Mesodermal cell (in vitro differentiated cells): ENCODE data around the gene MINDY3.

Experiments used
- H3K27ac ChIP-seq: 2 replicates; pipeline ENCODE4 v1.7.0; 2013; ENCODE audit warnings: mild to moderate bottlenecking, low read depth, low read length, moderate library complexity; ENCODE audit not compliant: severe bottlenecking
- H3K36me3 ChIP-seq: 2 replicates; pipeline ENCODE4 v1.7.1; 2013; ENCODE audit warnings: mild to moderate bottlenecking, low read length, moderate library complexity; ENCODE audit not compliant: control insufficient read depth, insufficient read depth
- H3K4me1 ChIP-seq: one replicate; pipeline ENCODE4 v1.7.1; 2013; ENCODE audit warnings: mild to moderate bottlenecking, low read length; ENCODE audit not compliant: insufficient read depth, control insufficient read depth, poor library complexity, severe bottlenecking
- H3K4me3 ChIP-seq: 2 replicates; pipeline ENCODE4 v1.7.0; 2013; ENCODE audit warnings: low read length, control low read depth, mild to moderate bottlenecking; ENCODE audit not compliant: insufficient read depth, poor library complexity, severe bottlenecking; ENCODE audit errors: extremely low read depth
- H3K9me3 ChIP-seq: 2 replicates; pipeline ENCODE4 v1.7.1; 2013; ENCODE audit warnings: mild to moderate bottlenecking, low read length, moderate library complexity; ENCODE audit not compliant: control insufficient read depth
- WGBS, 2 experiments: methylation state at CpG; one replicate each; pipeline ENCODE4 v1.1.5; 2013; ENCODE audit warnings: missing lambda C conversion rate in 2 of 2; ENCODE audit not compliant: insufficient coverage in 2 of 2; 5-methylcytosine and 5-hydroxymethylcytosine counted together

Gene MINDY3

GRCh38 chr10:15738270-15738925, 121.9 kb downstream of the MINDY3 start:
- WGBS, 2 experiments = 90 to 94% methylated on average over 8 to 9 of the region's 10 CpGs
- Histone ChIP-seq H3K27ac (no peak overlapping the region), H3K36me3 (no peaks in the 10 kb centered on the region), H3K4me3 (no peak overlapping the region), H3K9me3 (no peaks in the 10 kb centered on the region), H3K4me1 (no peaks in the 10 kb centered on the region)

- Histone ChIP-seq H3K9me3 (no peaks in the 10 kb centered on the region), H3K4me1 (no peaks in the 10 kb centered on the region), H3K4me3 (no peak overlapping the region), H3K36me3 (no peaks in the 10 kb centered on the region), H3K27ac (no peak overlapping the region)
- WGBS, 2 experiments = no CpG with 5 or more reads among the region's 5 CpGs
Measured at GRCh38 chr10:15737656-15738055, 122.7 kb downstream of the MINDY3 start.

GRCh38 chr10:15735763-15736162, 124.5 kb downstream of the MINDY3 start:
- Histone ChIP-seq H3K36me3 (no peaks in the 10 kb centered on the region), H3K27ac (no peak overlapping the region), H3K9me3 (no peaks in the 10 kb centered on the region), H3K4me1 (no peaks in the 10 kb centered on the region), H3K4me3 (no peak overlapping the region)
- WGBS, 2 experiments = 50 to 91% methylated on average over 1 of the region's 4 CpGs

- Histone ChIP-seq H3K4me1 (no peaks in the 10 kb centered on the region), H3K27ac (no peak overlapping the region), H3K36me3 (no peaks in the 10 kb centered on the region), H3K4me3 (no peak overlapping the region), H3K9me3 (no peaks in the 10 kb centered on the region)
- 86 to 100% methylated on average over 1 of the region's 2 CpGs for WGBS, 2 experiments
Measured at GRCh38 chr10:15730341-15730740, 130.0 kb downstream of the MINDY3 start.

GRCh38 chr10:15729890-15730289, 130.4 kb downstream of the MINDY3 start:
- Histone ChIP-seq H3K9me3 (no peaks in the 10 kb centered on the region), H3K4me3 (no peak overlapping the region), H3K27ac (no peak overlapping the region), H3K4me1 (no peaks in the 10 kb centered on the region), H3K36me3 (no peaks in the 10 kb centered on the region)
- WGBS, 2 experiments = 80 to 91% methylated on average over 2 to 5 of the region's 7 CpGs
